A673 (cell line): ENCODE data around the gene CA7. TPM values are rescaled to one million over a fixed set of nuclear protein-coding genes. Genes with fewer than 3 reads are reported as not detected.
"Not testable (repeated sequence)": the region's sequence is repeated elsewhere in the genome, so short reads cannot be mapped to it uniquely, and the experiment has no call there.

Source experiments
- BruUV-seq: library from RNA; stranded (reverse); fragments of 400-500 nt; replicated peaks from 2 replicates; lab custom pipeline; 2021; lab: Mats Ljungman, UMichigan
- CTCF ChIA-PET: fragments of 300-600 bp; sonication (Branson Sonifier 250); formaldehyde crosslinking; loops from one replicate; lab custom pipeline; 2022; ENCODE audit warnings: antibody characterized with exemption; lab: Charles Lee
- POLR2A ChIA-PET: fragments of 300-600 bp; sonication (Branson Sonifier 250); formaldehyde crosslinking; loops from one replicate; lab custom pipeline; 2022; ENCODE audit warnings: antibody characterized with exemption; ENCODE audit not compliant: low non-redundant PET; lab: Charles Lee
- DNase-seq: peaks from one replicate; pipeline ENCODE4 v3.0.0-alpha.2; 2015; ENCODE audit warnings: low spot score
- H3K27ac ChIP-seq: fragments of 200-600 bp; sonication (generic); 2 replicates; pipeline ENCODE4 v1.5.1; 2016; ENCODE audit warnings: mixed run types, low read depth, mild to moderate bottlenecking, mixed read lengths, antibody characterized with exemption, low read length; ENCODE audit not compliant: poor library complexity, severe bottlenecking
- H3K27me3 ChIP-seq: fragments of 200-600 bp; sonication (generic); replicated peaks from 2 replicates; pipeline ENCODE4 v1.6.1; 2017; ENCODE audit warnings: mixed run types, low read depth, mild to moderate bottlenecking, mixed read lengths, antibody characterized with exemption, low read length; ENCODE audit not compliant: insufficient read depth, poor library complexity
- H3K36me3 ChIP-seq: fragments of 200-600 bp; sonication (generic); 2 replicates; pipeline ENCODE4 v1.6.1; 2016; ENCODE audit warnings: mixed run types, mild to moderate bottlenecking, mixed read lengths, antibody characterized with exemption, low read length; ENCODE audit not compliant: insufficient read depth, poor library complexity, severe bottlenecking
- H3K4me1 ChIP-seq: fragments of 200-600 bp; sonication (generic); 2 replicates; pipeline ENCODE4 v1.6.1; 2017; ENCODE audit warnings: mixed run types, mild to moderate bottlenecking, mixed read lengths, antibody characterized with exemption, low read length; ENCODE audit not compliant: insufficient read depth, poor library complexity, severe bottlenecking
- H3K4me3 ChIP-seq: fragments of 200-600 bp; sonication (generic); 2 replicates; pipeline ENCODE4 v1.5.1; 2016; ENCODE audit warnings: low read depth, mixed run types, mild to moderate bottlenecking, mixed read lengths, low read length; ENCODE audit not compliant: poor library complexity, severe bottlenecking
- H3K9me3 ChIP-seq: fragments of 200-600 bp; sonication (generic); 2 replicates; pipeline ENCODE4 v1.6.1; 2016; ENCODE audit warnings: mixed run types, low read depth, mild to moderate bottlenecking, mixed read lengths, antibody characterized with exemption, low read length; ENCODE audit not compliant: poor library complexity, severe bottlenecking
- CTCF ChIP-seq: fragments of 300-800, 200-600 bp; sonication (generic); conservative IDR thresholded peaks from 2 replicates; pipeline ENCODE4 v1.5.1; 2017; ENCODE audit warnings: low read depth, mild to moderate bottlenecking, antibody characterized with exemption, low read length, moderate library complexity, mixed read lengths
- EZH2 ChIP-seq: fragments of 200-600 bp; sonication (generic); IDR thresholded peaks from 2 replicates; pipeline ENCODE4 v1.6.1; 2017; ENCODE audit warnings: borderline replicate concordance, low read depth, mild to moderate bottlenecking, mixed read lengths, antibody characterized with exemption, low read length; ENCODE audit not compliant: poor library complexity, severe bottlenecking
- intact Hi-C: fragments of 100-400 bp; cut with micrococcal nuclease; formaldehyde crosslinking; loops from one replicate; pipeline ENCODE4 v1.10.0; 2022; ENCODE audit not compliant: unreplicated experiment
- total RNA-seq: library from RNA; stranded (reverse); gene quantifications from 2 replicates; pipeline ENCODE4 v1.2.3, GENCODE V29; 2021

CA7 gene
- total RNA-seq, 1 experiment from 2014 or later, result not detected

- H3K4me1 ChIP-seq, result peaks cover 25% of the 10 kb centered on the region
- no peaks in the 10 kb centered on the region for H3K9me3 ChIP-seq
- no peak for DNase-seq
- intact Hi-C loops, result loop anchor here (10.0 kb wide), 1 partner anchor 459 kb away; no protein-coding TSS in a partner anchor
- TF ChIP-seq CTCF, result no peak
- TF ChIP-seq EZH2, result no peak
- no peak overlapping the region for H3K4me3 ChIP-seq
- no peaks in the 10 kb centered on the region for H3K36me3 ChIP-seq
- no peaks in the 10 kb centered on the region for H3K27me3 ChIP-seq
- POLR2A ChIA-PET, result no interaction called here
- no peak overlapping the region for H3K27ac ChIP-seq
- BruUV-seq, result no TSS peak
- CTCF ChIA-PET, result no interaction called here
These were observed 19.5 kb downstream of the CA7 start for GRCh38 chr16:66863707-66864106.

GRCh38 chr16:66869424-66869823, 25.2 kb downstream of the CA7 start:
- no peaks in the 10 kb centered on the region for H3K9me3 ChIP-seq
- H3K27ac ChIP-seq, result no peak overlapping the region
- ChIA-PET CTCF (interaction anchor here (0.6 kb wide), 1 partner anchor 184 kb away, joined by 9 read pairs; no protein-coding TSS in a partner anchor), POLR2A (no interaction called here)
- intact Hi-C loops, result loop anchor here (5.0 to 10.0 kb wide), 4 partner anchors 37 to 465 kb away; partner anchors contain the start of gene NAE1
- H3K4me1 ChIP-seq, result peaks cover 3% of the 10 kb centered on the region
- TF ChIP-seq EZH2, result no peak
- TF ChIP-seq CTCF, result no peak
- no peak overlapping the region for H3K4me3 ChIP-seq
- no TSS peak for BruUV-seq
- no peak for DNase-seq
- H3K36me3 ChIP-seq, result no peaks in the 10 kb centered on the region
- H3K27me3 ChIP-seq, result no peaks in the 10 kb centered on the region

GRCh38 chr16:66871363-66871762, 27.1 kb downstream of the CA7 start:
- H3K9me3 ChIP-seq, H3K27me3 ChIP-seq, POLR2A ChIA-PET, CTCF ChIA-PET, H3K36me3 ChIP-seq, BruUV-seq, H3K4me1 ChIP-seq, H3K4me3 ChIP-seq, DNase-seq, H3K27ac ChIP-seq, intact Hi-C loops: not testable (repeated sequence)

- no peak for DNase-seq
- ChIA-PET CTCF (no interaction called here), POLR2A (no interaction called here)
- Histone ChIP-seq H3K4me1 (peaks cover 3% of the 10 kb centered on the region), H3K4me3 (no peak overlapping the region), H3K27ac (no peak overlapping the region), H3K27me3 (no peaks in the 10 kb centered on the region), H3K36me3 (no peaks in the 10 kb centered on the region), H3K9me3 (no peaks in the 10 kb centered on the region)
- intact Hi-C loops, result no loop called here
- no TSS peak for BruUV-seq
- TF ChIP-seq CTCF (no peak), EZH2 (no peak)
These were observed 27.6 kb downstream of the CA7 start for GRCh38 chr16:66871840-66872239.
